ENCODE results near the gene OSBPL3.

OSBPL3 gene

DNA sequence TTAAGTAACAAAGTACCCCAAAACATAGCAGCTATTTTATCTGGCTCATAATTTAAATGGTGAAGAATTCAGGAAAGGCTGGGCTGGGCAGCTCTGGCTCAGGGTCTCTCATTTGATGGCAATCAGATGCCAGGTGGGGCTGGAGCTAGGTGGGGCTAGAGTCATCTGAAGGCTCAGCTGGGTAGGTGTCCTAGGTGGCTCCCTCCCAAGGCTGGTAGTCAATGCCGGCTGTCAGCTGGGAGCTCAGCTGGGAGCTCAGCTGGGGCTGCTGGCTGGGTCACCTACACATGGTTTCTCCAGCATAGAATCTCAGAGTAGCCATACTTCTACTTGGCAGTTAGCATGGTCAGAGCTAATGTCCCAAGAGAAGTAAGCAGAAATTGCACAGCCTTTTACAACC, 34.1 kb downstream of the OSBPL3 start:
- CTCF ChIA-PET: no interaction called here
- POLR2A ChIA-PET: no interaction called here
- no peak overlapping the region for H3K4me3 ChIP-seq (ENCODE audit: low read depth, low read length)
- TF ChIP-seq ZNF416 (tag by site-specific recombination; IDR thresholded peaks at IDR 0.05) (no peak), ZNF133 (tag by site-specific recombination; IDR thresholded peaks at IDR 0.05) (no peak), ZNF561 (tag by site-specific recombination; IDR thresholded peaks at IDR 0.05; ENCODE audit: borderline replicate concordance) (no peak), SP2 (tag by site-specific recombination; IDR thresholded peaks at IDR 0.05) (no peak), ZNF433 (tag by site-specific recombination; IDR thresholded peaks at IDR 0.05; ENCODE audit: low read depth) (no peak), ZNF221 (tag by site-specific recombination; IDR thresholded peaks at IDR 0.05; ENCODE audit: borderline replicate concordance) (no peak), ZNF16 (tag by site-specific recombination; IDR thresholded peaks at IDR 0.05; ENCODE audit: low read depth) (no peak), HOXD13 (CRISPR knock-in tag; IDR thresholded peaks at IDR 0.05; ENCODE audit: borderline replicate concordance) (no peak), ZNF366 (tag by site-specific recombination; conservative IDR thresholded peaks at IDR 0.05) (no peak)
- TF ChIP-seq, protein P1, sequence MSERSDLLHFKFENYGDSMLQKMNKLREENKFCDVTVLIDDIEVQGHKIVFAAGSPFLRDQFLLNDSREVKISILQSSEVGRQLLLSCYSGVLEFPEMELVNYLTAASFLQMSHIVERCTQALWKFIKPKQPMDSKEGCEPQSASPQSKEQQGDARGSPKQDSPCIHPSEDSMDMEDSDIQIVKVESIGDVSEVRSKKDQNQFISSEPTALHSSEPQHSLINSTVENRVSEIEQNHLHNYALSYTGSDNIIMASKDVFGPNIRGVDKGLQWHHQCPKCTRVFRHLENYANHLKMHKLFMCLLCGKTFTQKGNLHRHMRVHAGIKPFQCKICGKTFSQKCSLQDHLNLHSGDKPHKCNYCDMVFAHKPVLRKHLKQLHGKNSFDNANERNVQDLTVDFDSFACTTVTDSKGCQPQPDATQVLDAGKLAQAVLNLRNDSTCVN (tag by site-specific recombination; optimal IDR thresholded peaks at IDR 0.05): no peak
- TF ChIP-seq, protein P2, sequence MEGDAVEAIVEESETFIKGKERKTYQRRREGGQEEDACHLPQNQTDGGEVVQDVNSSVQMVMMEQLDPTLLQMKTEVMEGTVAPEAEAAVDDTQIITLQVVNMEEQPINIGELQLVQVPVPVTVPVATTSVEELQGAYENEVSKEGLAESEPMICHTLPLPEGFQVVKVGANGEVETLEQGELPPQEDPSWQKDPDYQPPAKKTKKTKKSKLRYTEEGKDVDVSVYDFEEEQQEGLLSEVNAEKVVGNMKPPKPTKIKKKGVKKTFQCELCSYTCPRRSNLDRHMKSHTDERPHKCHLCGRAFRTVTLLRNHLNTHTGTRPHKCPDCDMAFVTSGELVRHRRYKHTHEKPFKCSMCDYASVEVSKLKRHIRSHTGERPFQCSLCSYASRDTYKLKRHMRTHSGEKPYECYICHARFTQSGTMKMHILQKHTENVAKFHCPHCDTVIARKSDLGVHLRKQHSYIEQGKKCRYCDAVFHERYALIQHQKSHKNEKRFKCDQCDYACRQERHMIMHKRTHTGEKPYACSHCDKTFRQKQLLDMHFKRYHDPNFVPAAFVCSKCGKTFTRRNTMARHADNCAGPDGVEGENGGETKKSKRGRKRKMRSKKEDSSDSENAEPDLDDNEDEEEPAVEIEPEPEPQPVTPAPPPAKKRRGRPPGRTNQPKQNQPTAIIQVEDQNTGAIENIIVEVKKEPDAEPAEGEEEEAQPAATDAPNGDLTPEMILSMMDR (tag by site-specific recombination; IDR thresholded peaks at IDR 0.05): no peak
- no peak overlapping the region for H3K27ac ChIP-seq (ENCODE audit: extremely low read depth, low read depth, low read length)
- H3K9me3 ChIP-seq (ENCODE audit: control insufficient read depth, insufficient read depth, low read depth, low read length): no peaks in the 10 kb centered on the region
- H3K4me1 ChIP-seq (ENCODE audit: control insufficient read depth, insufficient read depth, low read length): no peaks in the 10 kb centered on the region; the same call in 1 of the 2 replicates
- H3K36me3 ChIP-seq (ENCODE audit: control insufficient read depth in 2 of 2, insufficient read depth in 1 of 2, low read length in 2 of 2): no peaks in the 10 kb centered on the region

DNA sequence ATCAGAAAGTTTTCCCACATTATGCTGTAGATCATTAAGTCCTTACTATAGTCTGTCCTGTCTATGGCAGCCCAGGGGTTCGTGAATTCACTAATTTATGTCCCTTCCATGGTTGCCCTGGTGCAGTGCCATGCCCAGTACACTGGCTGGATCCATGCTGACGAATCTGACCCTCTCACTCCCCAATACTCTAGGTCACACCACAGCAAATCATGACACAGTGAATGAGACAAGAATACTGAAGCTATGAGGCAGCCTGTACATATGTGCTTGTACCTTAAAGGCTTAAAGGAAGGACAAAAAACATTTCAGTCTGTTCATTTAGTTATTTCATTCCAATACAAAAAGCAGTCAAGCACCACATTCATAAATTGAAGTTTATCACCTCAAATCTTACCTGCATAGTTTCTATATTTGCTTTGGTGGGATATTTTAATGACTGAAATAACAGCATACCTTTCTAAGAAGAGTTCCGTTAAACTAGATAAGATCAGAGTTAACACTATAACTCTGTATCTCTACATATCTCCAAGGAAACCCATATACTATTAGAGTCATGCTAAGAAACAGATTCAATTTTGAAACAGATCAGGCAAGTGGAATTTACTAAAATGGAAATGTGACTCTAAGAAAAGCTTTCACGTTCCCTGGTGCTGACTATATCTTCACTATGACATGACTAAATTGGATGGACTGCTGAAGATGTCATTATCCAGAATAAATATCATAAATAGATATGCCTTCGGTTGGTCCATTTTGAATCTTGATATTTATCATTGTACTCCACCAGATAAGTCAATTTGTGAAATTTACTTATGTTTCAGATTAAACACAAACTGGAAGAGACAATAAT, 36.7 kb downstream of the OSBPL3 start:
- Histone ChIP-seq H3K36me3 (ENCODE audit: control insufficient read depth in 2 of 2, insufficient read depth in 1 of 2, low read length in 2 of 2) (no peaks in the 10 kb centered on the region), H3K9me3 (ENCODE audit: control insufficient read depth, insufficient read depth, low read depth, low read length) (no peaks in the 10 kb centered on the region), H3K27ac (ENCODE audit: extremely low read depth, low read depth, low read length) (no peak overlapping the region), H3K4me3 (ENCODE audit: low read depth, low read length) (no peak overlapping the region), H3K4me1 (ENCODE audit: control insufficient read depth, insufficient read depth, low read length) (no peaks in the 10 kb centered on the region; the same call in 1 of the 2 replicates)
- ChIA-PET POLR2A (no interaction called here), CTCF (no interaction called here)
- TF ChIP-seq ZNF23 (tag by site-specific recombination; IDR thresholded peaks at IDR 0.05; ENCODE audit: borderline replicate concordance) (no peak), ZSCAN30 (tag by site-specific recombination; IDR thresholded peaks at IDR 0.05) (no peak), ZNF514 (tag by site-specific recombination; IDR thresholded peaks at IDR 0.05) (no peak), GLIS1 (tag by site-specific recombination; IDR thresholded peaks at IDR 0.05) (no peak)
- TF ChIP-seq, protein P3, sequence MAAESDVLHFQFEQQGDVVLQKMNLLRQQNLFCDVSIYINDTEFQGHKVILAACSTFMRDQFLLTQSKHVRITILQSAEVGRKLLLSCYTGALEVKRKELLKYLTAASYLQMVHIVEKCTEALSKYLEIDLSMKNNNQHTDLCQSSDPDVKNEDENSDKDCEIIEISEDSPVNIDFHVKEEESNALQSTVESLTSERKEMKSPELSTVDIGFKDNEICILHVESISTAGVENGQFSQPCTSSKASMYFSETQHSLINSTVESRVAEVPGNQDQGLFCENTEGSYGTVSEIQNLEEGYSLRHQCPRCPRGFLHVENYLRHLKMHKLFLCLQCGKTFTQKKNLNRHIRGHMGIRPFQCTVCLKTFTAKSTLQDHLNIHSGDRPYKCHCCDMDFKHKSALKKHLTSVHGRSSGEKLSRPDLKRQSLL (tag by site-specific recombination; IDR thresholded peaks at IDR 0.05): no peak
- TF ChIP-seq, protein P4, sequence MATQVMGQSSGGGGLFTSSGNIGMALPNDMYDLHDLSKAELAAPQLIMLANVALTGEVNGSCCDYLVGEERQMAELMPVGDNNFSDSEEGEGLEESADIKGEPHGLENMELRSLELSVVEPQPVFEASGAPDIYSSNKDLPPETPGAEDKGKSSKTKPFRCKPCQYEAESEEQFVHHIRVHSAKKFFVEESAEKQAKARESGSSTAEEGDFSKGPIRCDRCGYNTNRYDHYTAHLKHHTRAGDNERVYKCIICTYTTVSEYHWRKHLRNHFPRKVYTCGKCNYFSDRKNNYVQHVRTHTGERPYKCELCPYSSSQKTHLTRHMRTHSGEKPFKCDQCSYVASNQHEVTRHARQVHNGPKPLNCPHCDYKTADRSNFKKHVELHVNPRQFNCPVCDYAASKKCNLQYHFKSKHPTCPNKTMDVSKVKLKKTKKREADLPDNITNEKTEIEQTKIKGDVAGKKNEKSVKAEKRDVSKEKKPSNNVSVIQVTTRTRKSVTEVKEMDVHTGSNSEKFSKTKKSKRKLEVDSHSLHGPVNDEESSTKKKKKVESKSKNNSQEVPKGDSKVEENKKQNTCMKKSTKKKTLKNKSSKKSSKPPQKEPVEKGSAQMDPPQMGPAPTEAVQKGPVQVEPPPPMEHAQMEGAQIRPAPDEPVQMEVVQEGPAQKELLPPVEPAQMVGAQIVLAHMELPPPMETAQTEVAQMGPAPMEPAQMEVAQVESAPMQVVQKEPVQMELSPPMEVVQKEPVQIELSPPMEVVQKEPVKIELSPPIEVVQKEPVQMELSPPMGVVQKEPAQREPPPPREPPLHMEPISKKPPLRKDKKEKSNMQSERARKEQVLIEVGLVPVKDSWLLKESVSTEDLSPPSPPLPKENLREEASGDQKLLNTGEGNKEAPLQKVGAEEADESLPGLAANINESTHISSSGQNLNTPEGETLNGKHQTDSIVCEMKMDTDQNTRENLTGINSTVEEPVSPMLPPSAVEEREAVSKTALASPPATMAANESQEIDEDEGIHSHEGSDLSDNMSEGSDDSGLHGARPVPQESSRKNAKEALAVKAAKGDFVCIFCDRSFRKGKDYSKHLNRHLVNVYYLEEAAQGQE (tag by site-specific recombination; IDR thresholded peaks at IDR 0.05): no peak
- TF ChIP-seq, protein P5, sequence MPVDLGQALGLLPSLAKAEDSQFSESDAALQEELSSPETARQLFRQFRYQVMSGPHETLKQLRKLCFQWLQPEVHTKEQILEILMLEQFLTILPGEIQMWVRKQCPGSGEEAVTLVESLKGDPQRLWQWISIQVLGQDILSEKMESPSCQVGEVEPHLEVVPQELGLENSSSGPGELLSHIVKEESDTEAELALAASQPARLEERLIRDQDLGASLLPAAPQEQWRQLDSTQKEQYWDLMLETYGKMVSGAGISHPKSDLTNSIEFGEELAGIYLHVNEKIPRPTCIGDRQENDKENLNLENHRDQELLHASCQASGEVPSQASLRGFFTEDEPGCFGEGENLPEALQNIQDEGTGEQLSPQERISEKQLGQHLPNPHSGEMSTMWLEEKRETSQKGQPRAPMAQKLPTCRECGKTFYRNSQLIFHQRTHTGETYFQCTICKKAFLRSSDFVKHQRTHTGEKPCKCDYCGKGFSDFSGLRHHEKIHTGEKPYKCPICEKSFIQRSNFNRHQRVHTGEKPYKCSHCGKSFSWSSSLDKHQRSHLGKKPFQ (tag by site-specific recombination; IDR thresholded peaks at IDR 0.05): no peak
- TF ChIP-seq, protein P6, sequence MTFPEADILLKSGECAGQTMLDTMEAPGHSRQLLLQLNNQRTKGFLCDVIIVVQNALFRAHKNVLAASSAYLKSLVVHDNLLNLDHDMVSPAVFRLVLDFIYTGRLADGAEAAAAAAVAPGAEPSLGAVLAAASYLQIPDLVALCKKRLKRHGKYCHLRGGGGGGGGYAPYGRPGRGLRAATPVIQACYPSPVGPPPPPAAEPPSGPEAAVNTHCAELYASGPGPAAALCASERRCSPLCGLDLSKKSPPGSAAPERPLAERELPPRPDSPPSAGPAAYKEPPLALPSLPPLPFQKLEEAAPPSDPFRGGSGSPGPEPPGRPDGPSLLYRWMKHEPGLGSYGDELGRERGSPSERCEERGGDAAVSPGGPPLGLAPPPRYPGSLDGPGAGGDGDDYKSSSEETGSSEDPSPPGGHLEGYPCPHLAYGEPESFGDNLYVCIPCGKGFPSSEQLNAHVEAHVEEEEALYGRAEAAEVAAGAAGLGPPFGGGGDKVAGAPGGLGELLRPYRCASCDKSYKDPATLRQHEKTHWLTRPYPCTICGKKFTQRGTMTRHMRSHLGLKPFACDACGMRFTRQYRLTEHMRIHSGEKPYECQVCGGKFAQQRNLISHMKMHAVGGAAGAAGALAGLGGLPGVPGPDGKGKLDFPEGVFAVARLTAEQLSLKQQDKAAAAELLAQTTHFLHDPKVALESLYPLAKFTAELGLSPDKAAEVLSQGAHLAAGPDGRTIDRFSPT (tag by site-specific recombination; IDR thresholded peaks at IDR 0.05): no peak
- TF ChIP-seq, protein P7, sequence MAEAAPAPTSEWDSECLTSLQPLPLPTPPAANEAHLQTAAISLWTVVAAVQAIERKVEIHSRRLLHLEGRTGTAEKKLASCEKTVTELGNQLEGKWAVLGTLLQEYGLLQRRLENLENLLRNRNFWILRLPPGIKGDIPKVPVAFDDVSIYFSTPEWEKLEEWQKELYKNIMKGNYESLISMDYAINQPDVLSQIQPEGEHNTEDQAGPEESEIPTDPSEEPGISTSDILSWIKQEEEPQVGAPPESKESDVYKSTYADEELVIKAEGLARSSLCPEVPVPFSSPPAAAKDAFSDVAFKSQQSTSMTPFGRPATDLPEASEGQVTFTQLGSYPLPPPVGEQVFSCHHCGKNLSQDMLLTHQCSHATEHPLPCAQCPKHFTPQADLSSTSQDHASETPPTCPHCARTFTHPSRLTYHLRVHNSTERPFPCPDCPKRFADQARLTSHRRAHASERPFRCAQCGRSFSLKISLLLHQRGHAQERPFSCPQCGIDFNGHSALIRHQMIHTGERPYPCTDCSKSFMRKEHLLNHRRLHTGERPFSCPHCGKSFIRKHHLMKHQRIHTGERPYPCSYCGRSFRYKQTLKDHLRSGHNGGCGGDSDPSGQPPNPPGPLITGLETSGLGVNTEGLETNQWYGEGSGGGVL (tag by site-specific recombination; IDR thresholded peaks at IDR 0.05): no peak

All from HEK293 (cell line).